Measurements from ENCODE around the gene PITPNM2. TPM values are rescaled to one million over a fixed set of nuclear protein-coding genes. Genes with fewer than 3 reads are reported as not detected.
A peak's percentile ranks its signal among the peaks of the same experiment; 100 is the strongest.

PITPNM2 gene
- total RNA-seq, 1 experiment from 2014 or later = 15.2 TPM

- RAD21 ChIA-PET (ENCODE audit: low non-redundant PET in 1 of 2, low total read pairs in 2 of 2, uncharacterized antibody in 2 of 2, unreplicated experiment in 2 of 2) = interaction anchor here in 1 of 2 experiments (0.6 kb wide), 1 partner anchor 31 kb away, joined by 4 read pairs; no protein-coding TSS in a partner anchor
- intact Hi-C loops (cut with micrococcal nuclease) = no loop called here
- ATAC-seq = peak; percentile 62
These were observed 581 bp downstream of the PITPNM2 start for GRCh38 chr12:123150275-123150743.

GRCh38 chr12:123149501-123150274 is 1.2 kb downstream of the PITPNM2 start:
- Histone ChIP-seq H3K9me2 (ENCODE audit: insufficient read depth) (no peaks in the 10 kb centered on the region), H3K79me2 (ENCODE audit: insufficient read depth, low read length) (peaks cover 28% of the 10 kb centered on the region), H3K9ac (ENCODE audit: low read length) (peak overlapping the region; percentile 78), H3K9me3 (ENCODE audit: control insufficient read depth in 1 of 2, insufficient read depth in 1 of 2, low read depth in 1 of 2, low read length in 2 of 2) (no peaks in the 10 kb centered on the region), H2AFZ (ENCODE audit: low read depth, low read length, poor library complexity, severe bottlenecking) (no peak overlapping the region), H3K36me3 (ENCODE audit: control insufficient read depth in 1 of 2, insufficient read depth in 2 of 2, low read length in 2 of 2) (0 out of 4 replicates have a peak, but pooled peaks cover 0 to 3% of the 10 kb centered on the region in 2 experiments), H3K4me3 (replicated peaks in 1 of 2; ENCODE audit: low read depth in 1 of 2, low read length in 2 of 2) (peak overlapping the region; percentile 64 to 72), H3K4me1 (ENCODE audit: control insufficient read depth in 1 of 2, insufficient read depth in 2 of 2, low read length in 2 of 2) (peaks cover 8 to 25% of the 10 kb centered on the region in 2 experiments; a peak in 3 of 4 replicates), H3K4me2 (ENCODE audit: low read length) (peak overlapping the region; percentile 84), H3K27ac (ENCODE audit: low read depth, low read length) (peak overlapping the region; percentile 66; the same call in 1 of the 2 replicates), H4K20me1 (ENCODE audit: insufficient read depth) (no peaks in the 10 kb centered on the region), H3K27me3 (ENCODE audit: insufficient read depth, low read length) (no peaks in the 10 kb centered on the region)
- ChIA-PET CTCF (no interaction called here), POLR2A (no interaction called here), RAD21 (ENCODE audit: low non-redundant PET in 1 of 2, low total read pairs in 2 of 2, uncharacterized antibody in 2 of 2, unreplicated experiment in 2 of 2) (no interaction called here)
- DNase-seq (ENCODE audit: low read depth, low spot score) = no peak
- BruUV-seq (replicated peaks) = TSS peak; percentile 39
- ATAC-seq = no peak
- intact Hi-C loops (cut with micrococcal nuclease) = loop anchor here (5.0 to 10.0 kb wide), 2 partner anchors 107 to 175 kb away; partner anchors contain the start of gene OGFOD2
- no peak for TF ChIP-seq EZH2phosphoT487 (IDR thresholded peaks at IDR 0.05; ENCODE audit: borderline replicate concordance)
- TF ChIP-seq POLR2AphosphoS5 (IDR thresholded peaks at IDR 0.05; ENCODE audit: low read depth, low read length) = no peak
- no peak for TF ChIP-seq SIN3A (IDR thresholded peaks at IDR 0.05; ENCODE audit: low read depth)
- no peak for TF ChIP-seq ATF3 (IDR thresholded peaks at IDR 0.05)
- no peak for TF ChIP-seq ZFX (IDR thresholded peaks at IDR 0.05)
- TF ChIP-seq ZBTB33 (IDR thresholded peaks at IDR 0.05; ENCODE audit: extremely low read depth, insufficient replicate concordance, low read length) = no peak
- TF ChIP-seq CBX3 (IDR thresholded peaks at IDR 0.05; ENCODE audit: low read depth) = no peak
- TF ChIP-seq ELF1 (IDR thresholded peaks at IDR 0.05; ENCODE audit: borderline replicate concordance, low read depth) = no peak
- TF ChIP-seq MAX (IDR thresholded peaks at IDR 0.05) = no peak
- TF ChIP-seq JUND (IDR thresholded peaks at IDR 0.05) = no peak
- no peak for TF ChIP-seq FOSL1 (IDR thresholded peaks at IDR 0.05; ENCODE audit: low read depth)
- TF ChIP-seq CTCF (IDR thresholded peaks at IDR 0.05 in 2 of 3, conservative IDR thresholded peaks at IDR 0.05 in 1 of 3; ENCODE audit: borderline replicate concordance in 1 of 3, insufficient read depth in 1 of 3, low read depth in 2 of 3, low read length in 2 of 3) = no peak

More at GRCh38 chr12:123150275-123150743, 581 bp downstream of the PITPNM2 start:
- no peak overlapping the region for H2AFZ ChIP-seq (ENCODE audit: low read depth, low read length, poor library complexity, severe bottlenecking)
- peaks cover 8 to 25% of the 10 kb centered on the region in 2 experiments; a peak in 3 of 4 replicates for H3K4me1 ChIP-seq (ENCODE audit: control insufficient read depth in 1 of 2, insufficient read depth in 2 of 2, low read length in 2 of 2)
- TF ChIP-seq MAX (IDR thresholded peaks at IDR 0.05) (no peak), ZFX (IDR thresholded peaks at IDR 0.05) (peak; percentile 45; the same call in 1 of the 2 replicates)
- peaks cover 28% of the 10 kb centered on the region for H3K79me2 ChIP-seq (ENCODE audit: insufficient read depth, low read length)
- peaks cover 0 to 3% of the 10 kb centered on the region in 2 experiments; a peak in 1 of 4 replicates for H3K36me3 ChIP-seq (ENCODE audit: control insufficient read depth in 1 of 2, insufficient read depth in 2 of 2, low read length in 2 of 2)
- ChIA-PET CTCF (interaction anchor here (0.6 kb wide), 1 partner anchor 83 kb away, joined by 3 read pairs; the partner anchor contains the start of genes MPHOSPH9 and MTRFR), POLR2A (no interaction called here)
- no peaks in the 10 kb centered on the region for H3K27me3 ChIP-seq (ENCODE audit: insufficient read depth, low read length)
- BruUV-seq (replicated peaks) = no TSS peak
- peak overlapping the region; percentile 78 for H3K9ac ChIP-seq (ENCODE audit: low read length)
- H3K27ac ChIP-seq (ENCODE audit: low read depth, low read length) = peak overlapping the region; percentile 66; the same call in 1 of the 2 replicates
- H3K9me3 ChIP-seq (ENCODE audit: control insufficient read depth in 1 of 2, insufficient read depth in 1 of 2, low read depth in 1 of 2, low read length in 2 of 2) = no peaks in the 10 kb centered on the region
- no peaks in the 10 kb centered on the region for H4K20me1 ChIP-seq (ENCODE audit: insufficient read depth)
- H3K9me2 ChIP-seq (ENCODE audit: insufficient read depth) = no peaks in the 10 kb centered on the region
- peak overlapping the region; percentile 64 to 72 for H3K4me3 ChIP-seq (replicated peaks in 1 of 2; ENCODE audit: low read depth in 1 of 2, low read length in 2 of 2)
- DNase-seq (ENCODE audit: low read depth, low spot score) = no peak
- peak overlapping the region; percentile 84 for H3K4me2 ChIP-seq (ENCODE audit: low read length)

Measured in HCT116 (cell line).